HL-60 (cell line): ENCODE measurements around the gene SMCO4.

ENCODE experiments used
- DNase-seq, 2 experiments: peaks; one replicate each; pipeline ENCODE4 v3.0.0-alpha.2; 2010 to 2020; ENCODE audit warnings: low read depth in 1 of 2, low spot score in 1 of 2
- H3K27ac ChIP-seq: fragments of 250-450 bp; sonication (Bioruptor Pico); replicated peaks from 2 replicates; pipeline ENCODE4 v1.5.1; 2020; ENCODE audit warnings: mild to moderate bottlenecking, moderate library complexity
- H3K27me3 ChIP-seq: fragments of 250-450 bp; sonication (Bioruptor Pico); 2 replicates; pipeline ENCODE4 v1.5.1; 2021; ENCODE audit warnings: mild to moderate bottlenecking, moderate library complexity; ENCODE audit not compliant: insufficient read depth, poor library complexity, severe bottlenecking
- H3K4me3 ChIP-seq: replicated peaks from 2 replicates; pipeline ENCODE4 v1.5.1; 2011; ENCODE audit warnings: mild to moderate bottlenecking, control low read depth, low read length; ENCODE audit not compliant: insufficient read depth
- GABPA ChIP-seq: IDR thresholded peaks from 2 replicates; pipeline ENCODE4 v1.6.1; 2012; ENCODE audit warnings: low read depth
- POLR2AphosphoS5 ChIP-seq: IDR thresholded peaks from 2 replicates; pipeline ENCODE4 v1.6.1; 2012; ENCODE audit warnings: low read depth
- SPI1 ChIP-seq: IDR thresholded peaks from 2 replicates; pipeline ENCODE4 v1.6.1; 2012; ENCODE audit warnings: low read depth, mild to moderate bottlenecking, borderline replicate concordance
- TF ChIP-seq, protein P1 (sequence below): IDR thresholded peaks from one replicate; pipeline ENCODE4 v1.5.1; 2011; ENCODE audit warnings: low read length, control low read depth, inconsistent platforms; ENCODE audit not compliant: insufficient read depth
- TF ChIP-seq, protein P2 (sequence below): IDR thresholded peaks from 2 replicates; pipeline ENCODE4 v1.6.1; 2012; ENCODE audit warnings: low read depth; ENCODE audit not compliant: insufficient replicate concordance

Gene SMCO4

GRCh38 chr11:93559681-93560080 is 16.5 kb upstream of the SMCO4 start:
- Histone ChIP-seq H3K4me3 (no peak overlapping the region), H3K27me3 (no peaks in the 10 kb centered on the region), H3K27ac (no peak overlapping the region)
- TF ChIP-seq, protein P1, sequence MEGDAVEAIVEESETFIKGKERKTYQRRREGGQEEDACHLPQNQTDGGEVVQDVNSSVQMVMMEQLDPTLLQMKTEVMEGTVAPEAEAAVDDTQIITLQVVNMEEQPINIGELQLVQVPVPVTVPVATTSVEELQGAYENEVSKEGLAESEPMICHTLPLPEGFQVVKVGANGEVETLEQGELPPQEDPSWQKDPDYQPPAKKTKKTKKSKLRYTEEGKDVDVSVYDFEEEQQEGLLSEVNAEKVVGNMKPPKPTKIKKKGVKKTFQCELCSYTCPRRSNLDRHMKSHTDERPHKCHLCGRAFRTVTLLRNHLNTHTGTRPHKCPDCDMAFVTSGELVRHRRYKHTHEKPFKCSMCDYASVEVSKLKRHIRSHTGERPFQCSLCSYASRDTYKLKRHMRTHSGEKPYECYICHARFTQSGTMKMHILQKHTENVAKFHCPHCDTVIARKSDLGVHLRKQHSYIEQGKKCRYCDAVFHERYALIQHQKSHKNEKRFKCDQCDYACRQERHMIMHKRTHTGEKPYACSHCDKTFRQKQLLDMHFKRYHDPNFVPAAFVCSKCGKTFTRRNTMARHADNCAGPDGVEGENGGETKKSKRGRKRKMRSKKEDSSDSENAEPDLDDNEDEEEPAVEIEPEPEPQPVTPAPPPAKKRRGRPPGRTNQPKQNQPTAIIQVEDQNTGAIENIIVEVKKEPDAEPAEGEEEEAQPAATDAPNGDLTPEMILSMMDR: no peak
- no peak for TF ChIP-seq GABPA
- no peak for TF ChIP-seq POLR2AphosphoS5
- TF ChIP-seq SPI1: no peak
- TF ChIP-seq, protein P2, sequence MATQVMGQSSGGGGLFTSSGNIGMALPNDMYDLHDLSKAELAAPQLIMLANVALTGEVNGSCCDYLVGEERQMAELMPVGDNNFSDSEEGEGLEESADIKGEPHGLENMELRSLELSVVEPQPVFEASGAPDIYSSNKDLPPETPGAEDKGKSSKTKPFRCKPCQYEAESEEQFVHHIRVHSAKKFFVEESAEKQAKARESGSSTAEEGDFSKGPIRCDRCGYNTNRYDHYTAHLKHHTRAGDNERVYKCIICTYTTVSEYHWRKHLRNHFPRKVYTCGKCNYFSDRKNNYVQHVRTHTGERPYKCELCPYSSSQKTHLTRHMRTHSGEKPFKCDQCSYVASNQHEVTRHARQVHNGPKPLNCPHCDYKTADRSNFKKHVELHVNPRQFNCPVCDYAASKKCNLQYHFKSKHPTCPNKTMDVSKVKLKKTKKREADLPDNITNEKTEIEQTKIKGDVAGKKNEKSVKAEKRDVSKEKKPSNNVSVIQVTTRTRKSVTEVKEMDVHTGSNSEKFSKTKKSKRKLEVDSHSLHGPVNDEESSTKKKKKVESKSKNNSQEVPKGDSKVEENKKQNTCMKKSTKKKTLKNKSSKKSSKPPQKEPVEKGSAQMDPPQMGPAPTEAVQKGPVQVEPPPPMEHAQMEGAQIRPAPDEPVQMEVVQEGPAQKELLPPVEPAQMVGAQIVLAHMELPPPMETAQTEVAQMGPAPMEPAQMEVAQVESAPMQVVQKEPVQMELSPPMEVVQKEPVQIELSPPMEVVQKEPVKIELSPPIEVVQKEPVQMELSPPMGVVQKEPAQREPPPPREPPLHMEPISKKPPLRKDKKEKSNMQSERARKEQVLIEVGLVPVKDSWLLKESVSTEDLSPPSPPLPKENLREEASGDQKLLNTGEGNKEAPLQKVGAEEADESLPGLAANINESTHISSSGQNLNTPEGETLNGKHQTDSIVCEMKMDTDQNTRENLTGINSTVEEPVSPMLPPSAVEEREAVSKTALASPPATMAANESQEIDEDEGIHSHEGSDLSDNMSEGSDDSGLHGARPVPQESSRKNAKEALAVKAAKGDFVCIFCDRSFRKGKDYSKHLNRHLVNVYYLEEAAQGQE: no peak
- no peak for DNase-seq

DNA sequence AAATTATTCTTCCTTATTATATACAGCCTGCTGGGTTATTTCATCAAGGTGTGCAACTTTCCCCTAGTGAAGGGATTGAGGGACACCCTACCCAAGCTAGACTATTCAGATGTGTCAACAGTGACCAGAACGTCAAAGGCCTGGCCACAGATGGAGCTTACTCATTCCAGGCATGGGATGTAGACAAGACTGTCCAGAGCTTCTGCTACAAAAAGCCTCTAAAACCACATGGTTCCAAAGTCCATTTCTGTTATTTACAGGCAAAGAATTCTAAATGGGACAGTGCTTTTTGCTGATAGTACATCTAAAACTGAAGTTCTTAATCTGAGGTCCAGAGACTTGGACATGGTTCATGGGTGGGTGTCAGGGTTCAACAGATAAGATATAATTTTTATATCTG is 9.7 kb upstream of the SMCO4 start:
- Histone ChIP-seq H3K27ac (no peak overlapping the region), H3K4me3 (no peak overlapping the region), H3K27me3 (peaks cover 2% of the 10 kb centered on the region)
- TF ChIP-seq, protein P1: no peak
- TF ChIP-seq SPI1 (no peak), POLR2AphosphoS5 (no peak)
- TF ChIP-seq, protein P2: no peak
- no peak for DNase-seq

DNA sequence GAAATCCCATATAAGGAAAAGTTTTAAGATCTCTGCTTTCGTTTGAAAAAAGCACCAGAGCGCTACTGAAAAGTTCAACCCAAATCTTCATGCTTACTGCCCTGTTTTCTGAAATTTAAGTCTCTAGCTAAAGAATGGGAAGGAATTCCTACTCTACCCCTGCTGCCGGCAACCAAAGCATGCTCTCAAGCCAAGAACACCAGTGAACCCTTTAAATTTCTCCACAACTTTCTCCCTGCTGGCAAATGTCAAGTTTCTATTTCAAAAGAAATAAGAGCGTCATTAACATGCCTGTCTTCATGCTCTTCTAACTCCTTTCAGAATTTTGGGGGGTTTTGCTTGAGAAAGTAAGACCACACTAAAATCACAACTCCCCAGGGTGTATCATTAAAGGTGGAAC is 6.8 kb upstream of the SMCO4 start:
- no peak for DNase-seq
- H3K27me3 ChIP-seq: peaks cover 2% of the 10 kb centered on the region
- H3K4me3 ChIP-seq: no peak overlapping the region
- TF ChIP-seq, protein P2: no peak
- TF ChIP-seq GABPA (no peak), POLR2AphosphoS5 (no peak), SPI1 (no peak)
- TF ChIP-seq, protein P1: no peak
- no peak overlapping the region for H3K27ac ChIP-seq
